Measurements from ENCODE around the gene CERS5. TPM values are rescaled to one million over a fixed set of nuclear protein-coding genes. Genes with fewer than 3 reads are reported as not detected.
A peak's percentile ranks its signal among the peaks of the same experiment; 100 is the strongest.

CERS5 gene
- polyA plus RNA-seq, 1 of the 3 experiments (the other 2 are of a cell fraction), result 56.9 TPM

GRCh38 chr12:50211392-50212070 is 44.4 kb upstream of the CERS5 start:
- WGBS (ENCODE audit: low lambda C conversion rate), result 63% methylated on average over 6 of the region's 6 CpGs
- Histone ChIP-seq H3K9me2 (no peaks in the 10 kb centered on the region), H3K9ac (peak overlapping the region; percentile 47; the same call in 1 of the 2 replicates), H3K36me3 (replicated peaks in 1 of 2; ENCODE audit: control insufficient read depth in 1 of 2, insufficient read depth in 2 of 2, low read length in 1 of 2) (peaks cover 0 to 53% of the 10 kb centered on the region in 2 experiments), H3K27me3 (ENCODE audit: insufficient read depth) (no peaks in the 10 kb centered on the region), H3K79me2 (ENCODE audit: insufficient read depth) (peaks cover 100% of the 10 kb centered on the region), H3K27ac (ENCODE audit: low read depth in 2 of 2, low read length in 1 of 2) (peak overlapping the region; percentile 77 to 81; a peak in 3 of 4 replicates), H4K20me1 (ENCODE audit: insufficient read depth) (peaks cover 8% of the 10 kb centered on the region), H3K4me1 (ENCODE audit: control insufficient read depth in 1 of 2, insufficient read depth in 2 of 2, low read depth in 1 of 2, low read length in 1 of 2) (peaks cover 2 to 20% of the 10 kb centered on the region in 2 experiments; a peak in 1 of 4 replicates), H2AFZ (ENCODE audit: low read depth) (peak overlapping the region; percentile 25; the same call in 1 of the 2 replicates), H3F3A (replicated peaks; ENCODE audit: insufficient read depth) (peaks cover 52% of the 10 kb centered on the region), H3K4me3 (ENCODE audit: low read depth in 2 of 2, low read length in 1 of 2) (no peak overlapping the region), H3K4me2 (peak overlapping the region; percentile 56), H3K9me3 (no peaks in the 10 kb centered on the region)
- ChIA-PET CTCF (interaction anchor here (0.9 to 1.6 kb wide), 6 partner anchors 10 to 137 kb away, joined by 3 to 6 read pairs (median 3); no protein-coding TSS in a partner anchor), POLR2A (no interaction called here)
- TF ChIP-seq TCF12 (IDR thresholded peaks at IDR 0.05) (0 out of 2 replicates have a peak, but pooled peaks have one; percentile 14), USF1 (IDR thresholded peaks at IDR 0.05; ENCODE audit: borderline replicate concordance, low read depth) (peak; percentile 37; the same call in 1 of the 2 replicates), POLR2AphosphoS5 (IDR thresholded peaks at IDR 0.05; ENCODE audit: low read depth, low read length) (no peak), PBX3 (IDR thresholded peaks at IDR 0.05) (peak; percentile 39; the same call in 1 of the 2 replicates)
- no peak for DNase-seq

GRCh38 chr12:50207424-50207823 is 40.3 kb upstream of the CERS5 start:
- no peak for TF ChIP-seq TAF1 (IDR thresholded peaks at IDR 0.05; ENCODE audit: borderline replicate concordance, low read depth, low read length)
- TF ChIP-seq GABPA (IDR thresholded peaks at IDR 0.05; ENCODE audit: low read depth), result no peak
- TF ChIP-seq MAX (IDR thresholded peaks at IDR 0.05; ENCODE audit: low read depth), result no peak
- TF ChIP-seq MXI1 (IDR thresholded peaks at IDR 0.05; ENCODE audit: low read depth, low read length), result no peak
- no peak for TF ChIP-seq POLR2AphosphoS5 (IDR thresholded peaks at IDR 0.05; ENCODE audit: low read depth, low read length)
- no peak for TF ChIP-seq RXRA (IDR thresholded peaks at IDR 0.05; ENCODE audit: borderline replicate concordance, low read depth)
- TF ChIP-seq SMC3 (IDR thresholded peaks at IDR 0.05; ENCODE audit: low read depth, low read length), result no peak
- H3K27me3 ChIP-seq (ENCODE audit: insufficient read depth), result no peaks in the 10 kb centered on the region
- no peak overlapping the region for H3K9ac ChIP-seq
- peaks cover 49% of the 10 kb centered on the region for H3F3A ChIP-seq (replicated peaks; ENCODE audit: insufficient read depth)
- peaks cover 26 to 60% of the 10 kb centered on the region in 2 experiments for H3K36me3 ChIP-seq (replicated peaks in 1 of 2; ENCODE audit: control insufficient read depth in 1 of 2, insufficient read depth in 2 of 2, low read length in 1 of 2)
- H4K20me1 ChIP-seq (ENCODE audit: insufficient read depth), result no peaks in the 10 kb centered on the region
- no peaks in the 10 kb centered on the region for H3K9me2 ChIP-seq
- no peak overlapping the region for H3K4me2 ChIP-seq
- ChIA-PET CTCF (interaction anchor here (2.6 kb wide), 1 partner anchor 108 kb away, joined by 11 read pairs; no protein-coding TSS in a partner anchor), POLR2A (no interaction called here)
- H3K27ac ChIP-seq (ENCODE audit: low read depth in 2 of 2, low read length in 1 of 2), result no peak overlapping the region
- no peak overlapping the region for H2AFZ ChIP-seq (ENCODE audit: low read depth)
- peaks cover 2 to 25% of the 10 kb centered on the region in 2 experiments; a peak in 2 of 4 replicates for H3K4me1 ChIP-seq (ENCODE audit: control insufficient read depth in 1 of 2, insufficient read depth in 2 of 2, low read depth in 1 of 2, low read length in 1 of 2)
- no peak for DNase-seq
- no peaks in the 10 kb centered on the region for H3K9me3 ChIP-seq
- no peak overlapping the region for H3K4me3 ChIP-seq (ENCODE audit: low read depth in 2 of 2, low read length in 1 of 2)
- peaks cover 92% of the 10 kb centered on the region for H3K79me2 ChIP-seq (ENCODE audit: insufficient read depth)
- 100% methylated on average over 2 of the region's 2 CpGs for whole genome bisulfite sequencing (ENCODE audit: low lambda C conversion rate)
